ENCODE measurements around the gene ROPN1.

Gene ROPN1

DNA sequence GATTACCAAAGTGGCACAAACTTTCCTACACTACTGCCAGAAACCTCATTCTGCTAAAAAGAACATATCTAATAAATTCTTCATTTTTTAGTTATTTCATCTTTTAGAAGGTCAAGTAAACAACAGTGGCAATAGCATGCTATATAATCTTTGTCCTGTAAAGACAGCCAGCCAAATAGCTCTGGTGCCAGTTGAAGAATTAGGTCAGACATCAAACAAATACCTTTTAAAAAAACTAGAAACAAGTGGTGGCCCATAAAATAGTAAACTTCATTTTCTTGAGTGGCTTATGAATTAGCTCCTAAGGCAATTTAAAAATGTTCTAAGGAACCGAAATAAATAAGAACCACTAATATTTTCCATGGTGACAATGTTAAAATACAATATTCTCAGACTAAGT, 50.4 kb downstream of the ROPN1 start:
- no peak for DNase-seq

- peak; percentile 84 for DNase-seq
These were observed 50.8 kb downstream of the ROPN1 start for GRCh38 chr3:123941121-123941520.

GRCh38 chr3:123939706-123940105, 52.2 kb downstream of the ROPN1 start:
- no peak for DNase-seq

DNA sequence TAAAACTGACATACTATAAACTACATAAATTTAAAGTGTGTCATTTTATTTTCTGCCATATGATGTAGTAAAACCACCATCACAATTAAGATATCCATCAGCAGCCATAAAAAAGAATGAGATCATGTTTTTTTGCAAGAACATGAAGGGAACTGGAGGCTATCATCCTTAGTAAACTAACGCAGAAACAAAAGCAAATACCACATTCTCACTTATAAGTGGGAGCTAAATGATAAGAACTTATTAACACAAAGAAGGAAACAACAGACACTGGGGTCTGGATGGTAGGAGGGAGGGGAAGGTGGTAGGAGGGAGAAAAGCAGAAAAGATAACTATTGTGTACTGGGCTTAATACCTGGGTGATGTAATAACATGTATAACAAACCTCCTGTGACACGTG, 55.5 kb downstream of the ROPN1 start:
- no peak for DNase-seq

- DNase-seq = no peak
These were observed 56.1 kb downstream of the ROPN1 start for GRCh38 chr3:123935830-123936229.

GRCh38 chr3:123934250-123934649, 57.7 kb downstream of the ROPN1 start:
- no peak for DNase-seq

GRCh38 chr3:123930445-123930844, 61.5 kb downstream of the ROPN1 start:
- DNase-seq = no peak

DNA sequence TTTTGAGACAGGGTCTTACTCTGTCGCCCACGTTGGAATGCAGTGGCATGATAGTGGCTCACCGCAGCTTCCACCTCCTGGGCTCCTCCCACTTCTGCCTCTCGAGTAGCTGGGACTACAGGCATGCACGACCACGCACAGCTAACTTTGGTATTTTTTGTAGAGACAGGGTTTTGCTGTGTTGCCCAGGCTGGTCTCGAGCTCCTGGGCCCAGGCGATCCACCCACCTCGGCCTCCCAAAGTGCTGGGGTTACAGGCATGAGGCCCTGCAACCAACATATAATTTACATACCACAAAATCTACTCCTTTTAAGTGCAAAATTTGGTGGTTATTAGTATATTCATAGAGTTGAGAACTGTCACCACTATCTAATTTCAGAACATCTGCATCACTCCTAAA, 62.6 kb downstream of the ROPN1 start:
- DNase-seq = no peak

DNA sequence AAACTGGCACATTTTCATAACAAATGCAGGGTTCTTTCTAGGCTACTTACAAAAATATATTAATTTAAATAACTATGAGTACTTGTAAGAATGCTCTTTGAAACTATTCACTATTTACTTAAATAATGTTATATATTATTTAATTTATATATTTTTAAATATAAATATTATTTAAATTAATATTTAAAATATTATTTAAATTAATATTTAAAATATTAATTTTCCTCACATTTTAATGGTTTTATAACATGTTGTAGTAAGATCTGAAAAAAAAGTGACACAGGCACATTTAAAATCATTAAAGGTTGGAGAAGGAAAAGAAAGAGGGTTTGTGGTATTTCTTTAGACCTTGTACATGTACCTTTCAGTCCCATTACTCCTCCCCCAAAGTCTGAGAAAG, 65.5 kb downstream of the ROPN1 start:
- no peak for DNase-seq

DNA sequence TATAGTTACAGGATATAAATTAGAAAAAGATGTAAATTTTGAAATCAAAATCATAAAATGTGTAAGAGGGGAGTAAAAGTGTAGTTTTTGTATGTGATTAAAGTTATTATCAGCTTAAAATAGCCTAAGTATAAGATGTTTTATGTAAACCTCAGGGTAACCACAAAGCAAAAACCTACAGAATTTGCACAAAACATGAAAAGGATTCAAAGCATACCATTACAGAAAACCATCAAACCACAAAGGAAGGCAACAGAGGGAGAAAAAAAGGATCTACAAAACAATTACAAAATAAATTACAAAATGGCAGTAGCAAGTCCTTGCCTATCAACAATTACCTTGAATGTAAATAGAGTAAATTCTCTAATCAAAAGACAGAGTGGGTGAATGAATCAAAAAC, 71.1 kb downstream of the ROPN1 start:
- DNase-seq = no peak

GRCh38 chr3:123920383-123920782, 71.5 kb downstream of the ROPN1 start:
- DNase-seq = no peak

DNA sequence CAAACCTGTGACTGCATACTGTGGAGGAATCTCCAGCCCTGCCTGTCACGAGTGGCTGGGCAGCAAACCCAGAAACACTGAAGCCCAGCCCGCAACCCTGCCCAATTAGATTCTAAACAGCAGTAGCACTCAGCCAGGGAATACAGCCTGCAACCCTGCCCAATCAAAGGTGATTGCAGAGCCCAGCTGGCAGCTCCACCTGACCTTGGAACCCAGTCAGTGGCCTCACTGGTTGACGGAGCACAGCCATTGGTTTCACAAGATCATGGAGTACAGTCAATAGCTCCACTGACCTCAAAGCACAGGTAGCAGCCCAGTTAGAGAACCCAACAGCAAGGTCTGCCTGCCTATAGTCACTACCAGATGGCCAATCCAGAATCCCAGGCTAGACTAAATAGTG, 72.6 kb downstream of the ROPN1 start:
- no peak for DNase-seq
